ENCODE measurements around the gene PSME3.

Gene PSME3

GRCh38 chr17:42814633-42815399, 18.4 kb upstream of the PSME3 start:
- Histone ChIP-seq H3K4me3 (no peak overlapping the region), H3K27me3 (no peaks in the 10 kb centered on the region), H3K36me3 (peaks cover 99% of the 10 kb centered on the region), H3K4me1 (no peaks in the 10 kb centered on the region), H3K9ac (no peak overlapping the region), H3K4me2 (no peak overlapping the region), H3K9me3 (no peaks in the 10 kb centered on the region), H3K27ac (no peak overlapping the region), H4K20me1 (0 out of 2 replicates have a peak, but pooled peaks cover 4% of the 10 kb centered on the region)
- no peak for TF ChIP-seq Cebpa-rat (IDR thresholded peaks at IDR 0.05)

DNA sequence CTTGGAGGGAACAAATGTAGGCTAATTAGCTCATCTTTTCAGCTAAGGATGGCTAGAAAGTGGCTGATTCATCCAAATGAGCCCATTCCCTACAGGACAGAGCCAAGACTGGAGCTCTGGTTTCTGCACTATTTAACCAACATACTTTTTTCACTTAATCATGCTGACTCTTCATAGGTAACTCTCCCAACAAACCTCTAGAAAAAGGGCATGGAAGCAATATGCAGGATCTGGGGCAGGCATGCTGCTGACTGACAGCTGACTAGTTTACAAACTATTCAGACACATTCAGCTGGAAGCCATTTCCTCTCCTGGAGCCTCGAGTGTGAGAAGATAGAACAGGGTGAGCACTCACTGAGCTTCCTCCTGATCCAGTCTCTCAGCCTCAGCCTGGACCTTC, 15.3 kb upstream of the PSME3 start:
- H4K20me1 ChIP-seq = 0 out of 2 replicates have a peak, but pooled peaks cover 4% of the 10 kb centered on the region
- no peak overlapping the region for H3K9ac ChIP-seq
- peaks cover 7% of the 10 kb centered on the region for H3K4me1 ChIP-seq
- H3K27me3 ChIP-seq = no peaks in the 10 kb centered on the region
- TF ChIP-seq Cebpa-rat (IDR thresholded peaks at IDR 0.05) = no peak
- H3K4me2 ChIP-seq = no peak overlapping the region
- H3K4me3 ChIP-seq = no peak overlapping the region
- no peak overlapping the region for H3K27ac ChIP-seq
- no peaks in the 10 kb centered on the region for H3K9me3 ChIP-seq
- peaks cover 93% of the 10 kb centered on the region for H3K36me3 ChIP-seq

DNA sequence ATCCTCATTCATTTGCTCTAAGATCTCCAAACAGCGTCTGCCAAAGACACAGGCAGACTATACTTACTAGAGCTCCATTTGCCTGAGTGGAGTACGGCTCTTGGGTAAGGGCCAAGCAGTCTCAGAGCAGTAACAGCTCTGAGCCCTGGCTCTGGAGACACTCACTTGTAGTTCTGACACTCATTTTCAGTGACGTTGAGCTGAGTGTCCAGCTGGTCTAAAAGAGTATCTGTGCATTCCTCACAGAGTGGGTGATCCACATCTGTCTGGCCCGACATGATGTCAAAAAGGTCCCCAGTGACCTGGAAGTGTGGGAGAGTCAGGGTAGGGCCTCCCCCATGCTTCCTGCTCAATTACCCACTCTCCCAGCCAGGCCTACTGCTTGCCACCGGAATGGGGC, 14.8 kb upstream of the PSME3 start:
- H3K36me3 ChIP-seq = peaks cover 88% of the 10 kb centered on the region
- no peak overlapping the region for H3K9ac ChIP-seq

DNA sequence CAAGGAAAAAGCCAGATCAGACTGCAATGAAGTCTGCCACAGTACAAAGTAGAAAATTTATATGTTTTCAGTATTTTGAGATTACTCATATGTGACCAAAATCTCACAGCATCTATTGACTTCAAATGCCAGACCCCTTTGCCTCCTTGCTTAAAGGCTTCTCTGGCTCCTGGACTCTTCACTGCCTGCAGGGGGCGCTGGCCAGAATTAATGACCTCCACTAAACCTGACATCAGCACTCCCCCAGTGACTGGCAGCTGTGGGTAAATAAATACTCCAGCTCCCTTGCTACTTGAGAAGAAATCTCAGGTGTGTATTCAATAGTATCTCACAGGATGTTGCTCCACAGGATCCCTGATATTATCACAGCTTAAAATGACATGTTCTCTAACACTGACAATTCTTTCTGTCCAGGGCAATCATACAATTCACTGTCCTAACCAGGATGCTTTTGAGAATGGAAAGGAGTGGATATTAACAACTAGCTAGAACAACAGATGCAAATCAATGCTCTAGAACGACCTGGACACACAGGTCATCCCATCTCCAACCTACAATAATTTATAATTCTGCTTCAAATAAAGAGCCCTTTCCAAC, 13.2 kb upstream of the PSME3 start:
- H3K4me2 ChIP-seq = no peak overlapping the region
- H3K36me3 ChIP-seq = peaks cover 71% of the 10 kb centered on the region
- H3K9me3 ChIP-seq = no peaks in the 10 kb centered on the region
- H3K27ac ChIP-seq = no peak overlapping the region
- H3K27me3 ChIP-seq = no peaks in the 10 kb centered on the region
- TF ChIP-seq Cebpa-rat (IDR thresholded peaks at IDR 0.05) = no peak
- peaks cover 21% of the 10 kb centered on the region for H3K4me1 ChIP-seq
- 0 out of 2 replicates have a peak, but pooled peaks cover 4% of the 10 kb centered on the region for H4K20me1 ChIP-seq
- no peak overlapping the region for H3K4me3 ChIP-seq
- no peak overlapping the region for H3K9ac ChIP-seq

More for the DNA sequence above, 14.8 kb upstream of the PSME3 start:
- H3K4me2 ChIP-seq = no peak overlapping the region
- TF ChIP-seq Cebpa-rat (IDR thresholded peaks at IDR 0.05) = no peak
- no peaks in the 10 kb centered on the region for H3K9me3 ChIP-seq
- no peak overlapping the region for H3K27ac ChIP-seq
- H3K4me3 ChIP-seq = no peak overlapping the region
- H3K27me3 ChIP-seq = no peaks in the 10 kb centered on the region
- H4K20me1 ChIP-seq = 0 out of 2 replicates have a peak, but pooled peaks cover 4% of the 10 kb centered on the region
- peaks cover 12% of the 10 kb centered on the region for H3K4me1 ChIP-seq

GRCh38 chr17:42821176-42821575, 12.0 kb upstream of the PSME3 start:
- TF ChIP-seq Cebpa-rat (IDR thresholded peaks at IDR 0.05) = no peak
- Histone ChIP-seq H3K4me1 (peaks cover 21% of the 10 kb centered on the region), H3K27ac (no peak overlapping the region), H4K20me1 (0 out of 2 replicates have a peak, but pooled peaks cover 4% of the 10 kb centered on the region), H3K4me3 (no peak overlapping the region), H3K36me3 (peaks cover 60% of the 10 kb centered on the region), H3K9ac (no peak overlapping the region), H3K27me3 (no peaks in the 10 kb centered on the region), H3K4me2 (no peak overlapping the region), H3K9me3 (no peaks in the 10 kb centered on the region)

DNA sequence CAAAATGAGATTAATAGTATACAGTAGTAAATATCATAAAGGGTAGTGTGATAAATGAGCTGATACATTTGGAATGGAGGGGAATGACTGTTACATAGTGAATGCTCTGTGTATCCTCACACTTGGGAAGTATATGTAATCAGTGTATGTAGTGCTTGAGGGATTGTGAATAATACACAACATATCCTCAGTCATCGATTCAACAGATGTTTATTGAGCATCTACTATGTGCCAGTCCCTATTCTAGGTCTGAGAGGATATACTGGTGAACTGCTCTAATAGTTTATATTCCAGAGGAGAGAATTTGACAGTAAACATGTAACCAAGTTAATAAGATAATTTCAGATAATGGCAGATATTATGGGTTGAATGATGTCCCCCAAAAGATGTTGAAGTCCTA, 5.7 kb upstream of the PSME3 start:
- TF ChIP-seq Cebpa-rat (IDR thresholded peaks at IDR 0.05) = no peak
- H3K9ac ChIP-seq = no peak overlapping the region

GRCh38 chr17:42830971-42831370, 2.2 kb upstream of the PSME3 start:
- H3K4me2 ChIP-seq = no peak overlapping the region
- H3K9ac ChIP-seq = no peak overlapping the region
- H3K9me3 ChIP-seq = no peaks in the 10 kb centered on the region
- H3K36me3 ChIP-seq = peaks cover 15% of the 10 kb centered on the region
- peaks cover 22% of the 10 kb centered on the region; the same call in 1 of the 2 replicates for H4K20me1 ChIP-seq
- no peaks in the 10 kb centered on the region for H3K27me3 ChIP-seq
- no peak for TF ChIP-seq Cebpa-rat (IDR thresholded peaks at IDR 0.05)
- H3K4me3 ChIP-seq = no peak overlapping the region
- no peak overlapping the region for H3K27ac ChIP-seq
- H3K4me1 ChIP-seq = peaks cover 26% of the 10 kb centered on the region

More for the DNA sequence above, 5.7 kb upstream of the PSME3 start:
- Histone ChIP-seq H3K4me2 (no peak overlapping the region), H3K9me3 (no peaks in the 10 kb centered on the region), H3K27ac (no peak overlapping the region), H3K27me3 (no peaks in the 10 kb centered on the region), H3K4me1 (peaks cover 28% of the 10 kb centered on the region), H4K20me1 (no peaks in the 10 kb centered on the region), H3K36me3 (no peaks in the 10 kb centered on the region), H3K4me3 (no peak overlapping the region)

- H3K27me3 ChIP-seq = no peaks in the 10 kb centered on the region
- peak overlapping the region; percentile 95 for H3K4me2 ChIP-seq
- no peak for TF ChIP-seq Cebpa-rat (IDR thresholded peaks at IDR 0.05)
- H3K36me3 ChIP-seq = peaks cover 29% of the 10 kb centered on the region
- peak overlapping the region; percentile 92 for H3K27ac ChIP-seq
- peaks cover 34% of the 10 kb centered on the region; the same call in 1 of the 2 replicates for H4K20me1 ChIP-seq
- H3K9ac ChIP-seq = peak overlapping the region; percentile 95
- peak overlapping the region; percentile 83 for H3K4me3 ChIP-seq
- peaks cover 26% of the 10 kb centered on the region for H3K4me1 ChIP-seq
- no peaks in the 10 kb centered on the region for H3K9me3 ChIP-seq
Measured at GRCh38 chr17:42832213-42832933, 824 bp upstream of the PSME3 start.

DNA sequence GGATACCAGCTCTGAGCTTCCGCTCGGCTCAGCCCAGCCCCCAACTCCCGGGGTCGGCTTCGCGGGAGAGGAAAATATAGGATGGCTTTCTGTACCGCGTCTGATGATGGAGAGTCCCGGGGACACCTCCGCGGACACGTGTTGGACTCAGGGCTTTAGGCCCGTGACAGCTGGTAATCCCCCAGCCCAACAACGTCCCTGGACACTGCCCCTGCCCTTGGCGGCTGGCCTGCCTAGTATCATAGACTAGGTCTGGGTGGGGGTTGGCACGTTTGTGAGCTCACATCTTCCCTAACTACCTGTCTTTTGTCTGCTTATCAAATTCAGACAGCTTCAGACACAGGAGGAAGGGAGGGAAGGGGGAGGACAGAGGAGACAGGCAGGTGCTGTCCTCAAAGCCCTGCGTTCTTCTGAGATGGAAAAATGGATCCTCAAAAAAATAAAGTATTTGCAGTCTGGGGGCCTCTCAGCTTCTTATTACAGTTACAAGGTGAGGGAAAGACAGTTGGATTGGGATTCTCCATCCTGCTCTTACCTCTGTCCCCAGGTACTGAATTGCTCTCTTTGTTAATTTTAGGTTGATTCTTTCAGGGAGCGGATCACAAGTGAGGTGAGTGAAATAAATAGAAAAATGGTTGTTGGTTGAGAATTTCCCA, 698 bp downstream of the PSME3 start:
- peak overlapping the region; percentile 95 for H3K9ac ChIP-seq
- H3K36me3 ChIP-seq = peaks cover 44% of the 10 kb centered on the region
- peaks cover 26% of the 10 kb centered on the region for H3K4me1 ChIP-seq
- peak overlapping the region; percentile 83 for H3K4me3 ChIP-seq
- H3K4me2 ChIP-seq = peak overlapping the region; percentile 95
- no peak for TF ChIP-seq Cebpa-rat (IDR thresholded peaks at IDR 0.05)
- peaks cover 44% of the 10 kb centered on the region; the same call in 1 of the 2 replicates for H4K20me1 ChIP-seq
- H3K9me3 ChIP-seq = no peaks in the 10 kb centered on the region
- no peaks in the 10 kb centered on the region for H3K27me3 ChIP-seq
- H3K27ac ChIP-seq = peak overlapping the region; percentile 92

Measured in BLaER1 (cell line).